H1 (cell line): ENCODE results near the gene AIRE. TPM values are rescaled to one million over a fixed set of nuclear protein-coding genes. Genes with fewer than 3 reads are reported as not detected.

Source experiments
- CTCF ChIA-PET: fragments of 300-600 bp; sonication (Branson Sonifier 250); formaldehyde crosslinking; loops from one replicate; lab custom pipeline; 2021; ENCODE audit not compliant: partially characterized antibody; lab: Charles Lee
- POLR2A ChIA-PET: fragments of 300-600 bp; sonication (Branson Sonifier 250); formaldehyde crosslinking; loops from one replicate; lab custom pipeline; 2021; ENCODE audit warnings: inconsistent platforms; ENCODE audit not compliant: partially characterized antibody; lab: Charles Lee
- DNase-seq, 2 experiments: peaks; one replicate each; pipeline versions ENCODE4 v3.0.0 to v3.0.0-alpha.2; 2010 to 2022; ENCODE audit warnings: low spot score in 2 of 2, low read depth in 1 of 2, mixed read lengths in 1 of 2
- FAIRE-seq: peaks from 2 replicates; lab custom pipeline; 2011; peaks lifted over from hg19 to GRCh38; lab: Jason Lieb, UNC
- H2AFZ ChIP-seq: 2 replicates; pipeline ENCODE4 v1.8.1; 2012; ENCODE audit warnings: low read length, inconsistent platforms
- H2AK5ac ChIP-seq: 2 replicates; pipeline ENCODE4 v1.6.1; 2013; ENCODE audit warnings: low read depth, low read length
- H2BK120ac ChIP-seq: replicated peaks from 2 replicates; pipeline ENCODE3; 2013; ENCODE audit warnings: low read depth, low read length, inconsistent platforms
- H2BK12ac ChIP-seq: 2 replicates; pipeline ENCODE4 v1.6.1; 2013; ENCODE audit warnings: low read depth, low read length
- H2BK15ac ChIP-seq: 2 replicates; pipeline ENCODE4 v1.6.1; 2013; ENCODE audit warnings: low read length
- H2BK20ac ChIP-seq: 2 replicates; pipeline ENCODE4 v1.6.1; 2013; ENCODE audit warnings: low read length
- H2BK5ac ChIP-seq: 2 replicates; pipeline ENCODE4 v1.6.1; 2013; ENCODE audit warnings: low read depth, low read length
- H3K14ac ChIP-seq: 2 replicates; pipeline ENCODE4 v1.6.1; 2013; ENCODE audit warnings: inconsistent platforms; ENCODE audit not compliant: insufficient read length
- H3K18ac ChIP-seq: 2 replicates; pipeline ENCODE4 v1.6.1; 2013; ENCODE audit warnings: low read length; ENCODE audit errors: extremely low read depth
- H3K23ac ChIP-seq: 2 replicates; pipeline ENCODE4 v1.6.1; 2013; ENCODE audit warnings: inconsistent platforms; ENCODE audit not compliant: insufficient read length
- H3K23me2 ChIP-seq: 2 replicates; pipeline ENCODE4 v1.6.1; 2013; ENCODE audit warnings: low read depth, low read length
- H3K27ac ChIP-seq: 2 replicates; pipeline ENCODE4 v1.6.1; 2011; ENCODE audit warnings: low read depth, low read length, inconsistent platforms
- H3K27me3 ChIP-seq, 4 experiments: replicated peaks in 1 of 4; 1 replicate in 1 of 4; 2 replicates in 3 of 4; pipeline versions ENCODE4 v1.6.1 to v1.8.1; 2011 to 2013; ENCODE audit warnings: low read length in 3 of 4, mild to moderate bottlenecking in 3 of 4, inconsistent platforms in 2 of 4, mixed read lengths in 2 of 4, moderate library complexity in 1 of 4; ENCODE audit not compliant: control insufficient read depth in 3 of 4, insufficient read depth in 3 of 4; ENCODE audit errors: extremely low read depth in 1 of 4
- H3K36me3 ChIP-seq, 4 experiments: 2 replicates each; pipeline versions ENCODE4 v1.6.1 to v1.8.1; 2011 to 2013; ENCODE audit warnings: mild to moderate bottlenecking in 4 of 4, low read length in 3 of 4, moderate library complexity in 2 of 4, control low read depth in 1 of 4, inconsistent platforms in 1 of 4; ENCODE audit not compliant: insufficient read depth in 4 of 4, control insufficient read depth in 2 of 4
- H3K4ac ChIP-seq: replicated peaks from 2 replicates; pipeline ENCODE3; 2013; ENCODE audit warnings: low read length, low read depth, mixed read lengths, inconsistent platforms; ENCODE audit not compliant: insufficient read length
- H3K4me1 ChIP-seq, 4 experiments: replicated peaks in 1 of 4; 1 replicate in 1 of 4; 2 replicates in 3 of 4; pipeline versions ENCODE4 v1.6.1 to v1.8.1; 2011 to 2013; ENCODE audit warnings: low read length in 3 of 4, inconsistent platforms in 2 of 4, mixed read lengths in 1 of 4; ENCODE audit not compliant: insufficient read depth in 4 of 4, control insufficient read depth in 3 of 4
- H3K4me2 ChIP-seq, 2 experiments: 2 replicates each; pipeline versions ENCODE4 v1.6.1 to v1.8.1; 2011 to 2013; ENCODE audit warnings: low read depth in 2 of 2, low read length in 2 of 2, control low read depth in 1 of 2, inconsistent platforms in 1 of 2, mild to moderate bottlenecking in 1 of 2; ENCODE audit not compliant: insufficient read depth in 1 of 2
- H3K4me3 ChIP-seq, 4 experiments: fragments of 200-600, 300-600 bp in 1 of 4; sonication (generic), shearing (Covaris generic), sonication (Bioruptor Twin) in 1 of 4; 2 replicates each; pipeline versions ENCODE4 v1.5.1 to v1.8.1; 2011 to 2016; ENCODE audit warnings: low read length in 4 of 4, low read depth in 3 of 4, control low read depth in 2 of 4, inconsistent platforms in 2 of 4, mild to moderate bottlenecking in 2 of 4, mixed read lengths in 1 of 4, moderate library complexity in 1 of 4; ENCODE audit not compliant: insufficient read depth in 2 of 4; ENCODE audit errors: extremely low read depth in 1 of 4
- H3K56ac ChIP-seq: replicated peaks from 2 replicates; pipeline ENCODE3; 2013; ENCODE audit warnings: low read depth, mild to moderate bottlenecking, mixed read lengths, low read length, inconsistent platforms; ENCODE audit not compliant: insufficient read length
- H3K79me1 ChIP-seq: 2 replicates; pipeline ENCODE4 v1.6.1; 2013; ENCODE audit warnings: low read depth, low read length, control low read depth
- H3K79me2 ChIP-seq, 2 experiments: 2 replicates each; pipeline versions ENCODE4 v1.6.1 to v1.8.1; 2012 to 2013; ENCODE audit warnings: low read length in 2 of 2, mild to moderate bottlenecking in 2 of 2, inconsistent platforms in 1 of 2; ENCODE audit not compliant: insufficient read depth in 2 of 2, control insufficient read depth in 1 of 2
- H3K9ac ChIP-seq, 4 experiments: replicated peaks in 1 of 4; 1 replicate in 1 of 4; 2 replicates in 3 of 4; pipeline versions ENCODE4 v1.6.1 to v1.8.1; 2011 to 2013; ENCODE audit warnings: low read depth in 3 of 4, low read length in 3 of 4, control low read depth in 2 of 4, mild to moderate bottlenecking in 2 of 4, moderate library complexity in 2 of 4, inconsistent platforms in 1 of 4; ENCODE audit errors: extremely low read depth in 1 of 4
- H3K9me3 ChIP-seq, 2 experiments: 2 replicates each; pipeline versions ENCODE4 v1.6.1 to v1.8.1; 2012 to 2013; ENCODE audit warnings: mild to moderate bottlenecking in 2 of 2, moderate library complexity in 2 of 2, control low read depth in 1 of 2, inconsistent platforms in 1 of 2, low read depth in 1 of 2, low read length in 1 of 2, mixed read lengths in 1 of 2; ENCODE audit not compliant: insufficient read depth in 2 of 2
- H4K20me1 ChIP-seq, 2 experiments: replicated peaks in 1 of 2; 2 replicates each; pipeline versions ENCODE3 to v1.8.1; 2011 to 2013; ENCODE audit warnings: inconsistent platforms in 2 of 2, low read length in 2 of 2, mild to moderate bottlenecking in 1 of 2; ENCODE audit not compliant: insufficient read depth in 2 of 2, control insufficient read depth in 1 of 2
- H4K5ac ChIP-seq: 2 replicates; pipeline ENCODE4 v1.6.1; 2013; ENCODE audit warnings: low read length, low read depth, mixed read lengths, inconsistent platforms; ENCODE audit not compliant: insufficient read length
- H4K8ac ChIP-seq: 2 replicates; pipeline ENCODE4 v1.8.0; 2013; ENCODE audit warnings: mild to moderate bottlenecking, moderate library complexity, low read length, inconsistent platforms; ENCODE audit not compliant: insufficient read depth; ENCODE audit errors: extremely low read depth
- H4K91ac ChIP-seq: replicated peaks from 2 replicates; pipeline ENCODE3; 2013; ENCODE audit warnings: low read length, mixed read lengths, inconsistent platforms; ENCODE audit not compliant: insufficient read length
- CBX8 ChIP-seq: fragments of 300-800, 300-1000 bp; sonication (generic); IDR thresholded peaks from 2 replicates; pipeline ENCODE4 v1.7.1; 2016; ENCODE audit warnings: low read depth, low read length, borderline replicate concordance
- WGBS, 2 experiments: shearing (Covaris generic) in 1 of 2; methylation state at CpG; one replicate each; pipeline versions ENCODE4 v1.1.6 to v1.1.7; 2013 to 2015; ENCODE audit warnings: low lambda C conversion rate in 2 of 2, mixed read lengths in 2 of 2, inconsistent platforms in 1 of 2, low coverage in 1 of 2, missing lambda C conversion rate in 1 of 2; ENCODE audit not compliant: insufficient replicate concordance in 2 of 2, insufficient coverage in 1 of 2, insufficient read length in 1 of 2; ENCODE audit errors: extremely low coverage in 1 of 2, missing lambda C conversion rate in 1 of 2; 5-methylcytosine and 5-hydroxymethylcytosine counted together
- polyA plus RNA-seq, 7 experiments: library from polyadenylated mRNA; depleted of rRNA in 3 of 7; stranded (reverse) in 5 of 7; unstranded in 2 of 7; fragments of >200 nt in 5 of 7; fragments of 200-250 nt in 2 of 7; gene quantifications; 1 replicate in 5 of 7; 2 replicates in 1 of 7; 4 replicates in 1 of 7; pipeline versions ENCODE4 v1.2.1 to v1.2.3, GENCODE V29; 2011 to 2013; ENCODE audit warnings: missing spikeins in 2 of 7, mixed read lengths in 2 of 7
- total RNA-seq: library from RNA; stranded (reverse); fragmentation: NEBNext Ultra II Directional; extraction: Animal tissue kit (Norgen Biotek cat#: 25700); gene quantifications from 2 replicates; pipeline ENCODE4 v1.2.1, GENCODE V29; 2021
- TF ChIP-seq, protein P1 (sequence below): IDR thresholded peaks from 2 replicates; pipeline ENCODE4 v1.6.1; 2012; ENCODE audit warnings: inconsistent platforms

The AIRE gene
- total and polyA plus RNA-seq, 2 of the 8 experiments (the other 6 are each of a cell fraction or from before 2014, with no cell fraction given): 0.09 TPM; not detected in 1

DNA sequence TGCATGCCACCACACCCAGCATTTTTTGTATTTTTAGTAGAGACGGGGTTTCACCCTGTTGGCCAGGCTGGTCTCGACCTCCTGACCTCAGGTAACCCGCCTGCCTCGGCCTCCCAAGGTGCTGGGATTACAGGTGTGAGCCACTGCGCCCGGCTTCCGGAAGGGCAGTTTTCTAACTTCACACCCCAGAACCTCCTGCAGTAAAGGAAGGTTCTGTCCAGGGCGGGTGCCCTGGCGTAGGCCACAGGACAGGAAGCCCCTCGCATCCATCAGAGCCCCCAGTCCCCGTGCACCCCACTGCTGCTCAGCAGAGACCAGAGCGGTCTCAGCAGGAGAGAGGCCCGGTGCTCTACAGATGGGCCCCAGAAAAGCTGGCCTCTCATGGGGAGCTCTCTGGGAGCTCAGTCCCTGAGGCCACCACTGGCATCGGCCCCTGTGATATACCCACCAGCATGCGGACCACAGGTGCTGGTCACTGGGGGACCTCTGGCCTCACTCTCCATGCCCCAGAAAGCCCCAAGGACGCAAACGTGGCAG lies 19.9 kb upstream of the AIRE start:
- no peak for TF ChIP-seq CBX8
- TF ChIP-seq, protein P1, sequence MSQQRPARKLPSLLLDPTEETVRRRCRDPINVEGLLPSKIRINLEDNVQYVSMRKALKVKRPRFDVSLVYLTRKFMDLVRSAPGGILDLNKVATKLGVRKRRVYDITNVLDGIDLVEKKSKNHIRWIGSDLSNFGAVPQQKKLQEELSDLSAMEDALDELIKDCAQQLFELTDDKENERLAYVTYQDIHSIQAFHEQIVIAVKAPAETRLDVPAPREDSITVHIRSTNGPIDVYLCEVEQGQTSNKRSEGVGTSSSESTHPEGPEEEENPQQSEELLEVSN: no peak
- Histone ChIP-seq H2BK120ac (no peak overlapping the region), H3K4me2 (no peak overlapping the region), H3K4me1 (peaks cover 0 to 7% (median 4%) of the 10 kb centered on the region in 4 experiments; a peak in 6 of 7 replicates), H3K4me3 (no peak overlapping the region), H3K9ac (no peak overlapping the region), H3K14ac (no peak overlapping the region), H3K79me1 (no peaks in the 10 kb centered on the region), H2BK12ac (no peak overlapping the region), H2AK5ac (no peak overlapping the region), H2BK15ac (no peak overlapping the region), H4K20me1 (no peaks in the 10 kb centered on the region), H3K23me2 (no peaks in the 10 kb centered on the region), H4K5ac (no peak overlapping the region), H2BK5ac (no peak overlapping the region), H3K79me2 (no peaks in the 10 kb centered on the region), H3K18ac (no peak overlapping the region), H3K27me3 (no peaks in the 10 kb centered on the region), H2BK20ac (no peak overlapping the region), H4K8ac (no peak overlapping the region), H2AFZ (no peak overlapping the region), H3K9me3 (no peaks in the 10 kb centered on the region), H3K23ac (no peak overlapping the region), H3K36me3 (no peaks in the 10 kb centered on the region), H3K56ac (no peak overlapping the region), H3K4ac (no peak overlapping the region), H3K27ac (no peak overlapping the region), H4K91ac (no peak overlapping the region)
- ChIA-PET POLR2A (no interaction called here), CTCF (interaction anchor here (0.5 to 1.4 kb wide), 3 partner anchors 14 to 966 kb away, joined by 3 to 6 read pairs (median 3); no protein-coding TSS in a partner anchor)
- FAIRE-seq: no peak
- DNase-seq: no peak
- 89% methylated on average over 17 of the region's 17 CpGs; no CpG with 5 or more reads in 1 of the 2 experiments for WGBS, 2 experiments
